Gastrocnemius medialis (tissue), 4 donors: Measurements from ENCODE around the gene SPEG.

Experiments
- CTCF ChIP-seq, 5 experiments: fragments of 450-650 bp in 3 of 5; fragments of 200-600 bp in 2 of 5; sonication (generic) in 2 of 5; IDR thresholded peaks in 4 of 5; conservative IDR thresholded peaks in 1 of 5; 1 replicate in 4 of 5; 2 replicates in 1 of 5; pipeline ENCODE4 v1.5.1; 2016 to 2019; ENCODE audit warnings: antibody characterized with exemption in 5 of 5, mild to moderate bottlenecking in 3 of 5, moderate library complexity in 3 of 5
- POLR2A ChIP-seq, 2 donors: fragments of 450-650 bp; IDR thresholded peaks; one replicate each; pipeline ENCODE4 v1.6.1; 2017; ENCODE audit warnings: antibody characterized with exemption in 2 of 2, mild to moderate bottlenecking in 2 of 2, moderate library complexity in 2 of 2

- TF ChIP-seq CTCF (IDR thresholded peaks at IDR 0.05 in 4 of 5, conservative IDR thresholded peaks at IDR 0.05 in 1 of 5): no peak
- no peak for TF ChIP-seq POLR2A (IDR thresholded peaks at IDR 0.05)
Observed at GRCh38 chr2:219429958-219430606, 4.6 kb upstream of the SPEG start.
